ENCODE data around the gene PACC1. TPM values are rescaled to one million over a fixed set of nuclear protein-coding genes. Genes with fewer than 3 reads are reported as not detected.

The PACC1 gene
- polyA plus RNA-seq, 1 experiment = 10.6 TPM

DNA sequence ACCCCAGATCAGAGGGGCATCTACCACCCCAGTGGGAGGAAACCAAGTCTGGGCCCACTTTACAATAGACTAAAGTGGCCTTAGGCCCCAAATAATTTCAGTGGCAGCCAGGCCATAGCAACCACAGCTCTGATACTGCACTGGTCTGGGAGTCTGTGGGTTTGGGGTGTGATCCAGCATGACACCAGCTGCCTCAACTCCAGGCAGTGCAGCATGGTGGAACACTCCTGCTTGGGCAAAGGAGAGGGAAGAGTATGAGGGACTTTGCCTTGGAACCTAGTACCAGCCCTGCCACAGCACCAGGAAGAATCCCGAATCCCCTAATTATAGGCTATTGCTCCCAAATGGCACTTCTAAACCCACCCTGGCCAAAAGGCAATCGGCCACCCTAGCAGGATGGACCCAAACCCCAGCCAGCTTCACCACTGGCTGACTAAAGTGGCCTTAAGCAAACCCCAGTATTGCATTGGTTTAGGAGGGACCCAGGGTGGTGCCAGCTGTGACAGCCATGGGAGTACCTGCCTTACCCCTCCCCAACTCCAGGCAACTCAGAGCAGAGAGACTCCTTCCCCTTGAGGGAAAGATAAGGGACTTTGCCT lies 47.1 kb downstream of the PACC1 start:
- POLR2A ChIA-PET = no interaction called here
- Histone ChIP-seq H3K27me3 (ENCODE audit: control insufficient read depth, insufficient read depth, low read length) (no peaks in the 10 kb centered on the region), H3K4me3 (ENCODE audit: low read depth, low read length) (no peak overlapping the region), H3K27ac (ENCODE audit: low read depth, low read length) (no peak overlapping the region), H3K9me3 (ENCODE audit: control insufficient read depth, insufficient read depth, low read length) (no peaks in the 10 kb centered on the region)
- TF ChIP-seq, protein P1, sequence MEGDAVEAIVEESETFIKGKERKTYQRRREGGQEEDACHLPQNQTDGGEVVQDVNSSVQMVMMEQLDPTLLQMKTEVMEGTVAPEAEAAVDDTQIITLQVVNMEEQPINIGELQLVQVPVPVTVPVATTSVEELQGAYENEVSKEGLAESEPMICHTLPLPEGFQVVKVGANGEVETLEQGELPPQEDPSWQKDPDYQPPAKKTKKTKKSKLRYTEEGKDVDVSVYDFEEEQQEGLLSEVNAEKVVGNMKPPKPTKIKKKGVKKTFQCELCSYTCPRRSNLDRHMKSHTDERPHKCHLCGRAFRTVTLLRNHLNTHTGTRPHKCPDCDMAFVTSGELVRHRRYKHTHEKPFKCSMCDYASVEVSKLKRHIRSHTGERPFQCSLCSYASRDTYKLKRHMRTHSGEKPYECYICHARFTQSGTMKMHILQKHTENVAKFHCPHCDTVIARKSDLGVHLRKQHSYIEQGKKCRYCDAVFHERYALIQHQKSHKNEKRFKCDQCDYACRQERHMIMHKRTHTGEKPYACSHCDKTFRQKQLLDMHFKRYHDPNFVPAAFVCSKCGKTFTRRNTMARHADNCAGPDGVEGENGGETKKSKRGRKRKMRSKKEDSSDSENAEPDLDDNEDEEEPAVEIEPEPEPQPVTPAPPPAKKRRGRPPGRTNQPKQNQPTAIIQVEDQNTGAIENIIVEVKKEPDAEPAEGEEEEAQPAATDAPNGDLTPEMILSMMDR (IDR thresholded peaks at IDR 0.05; ENCODE audit: low read depth, low read length) = no peak
- CTCF ChIA-PET = interaction anchor here (0.8 to 7.2 kb wide), 13 partner anchors 9 to 687 kb away, joined by 3 to 226 read pairs (median 6); partner anchors contain the start of genes DTL and INTS7
- DNase-seq (ENCODE audit: low read depth, low spot score) = no peak

DNA sequence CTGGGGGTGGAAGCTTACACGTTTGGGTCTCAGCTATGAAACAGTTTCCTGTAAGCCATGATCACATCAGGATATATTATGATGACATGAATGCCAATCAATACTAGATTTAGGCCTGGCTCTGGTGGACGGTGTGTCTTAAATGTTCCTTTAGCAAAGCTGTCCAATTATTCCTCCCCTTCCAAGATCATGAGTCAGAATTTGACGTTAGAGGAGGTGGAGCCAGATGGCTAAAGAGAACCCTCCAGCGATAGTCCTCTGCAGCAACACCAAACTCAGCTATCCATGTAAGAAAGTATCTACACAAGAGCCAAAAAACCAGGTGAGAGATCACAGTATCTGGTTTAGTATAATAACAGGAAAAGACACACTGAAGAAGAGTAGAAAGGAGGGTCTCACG lies 47.8 kb downstream of the PACC1 start:
- no peaks in the 10 kb centered on the region for H3K27me3 ChIP-seq (ENCODE audit: control insufficient read depth, insufficient read depth, low read length)
- ChIA-PET CTCF (interaction anchor here (0.8 to 7.2 kb wide), 14 partner anchors 10 to 686 kb away, joined by 3 to 226 read pairs (median 6); partner anchors contain the start of genes DTL and INTS7), POLR2A (no interaction called here)
- H3K9me3 ChIP-seq (ENCODE audit: control insufficient read depth, insufficient read depth, low read length) = no peaks in the 10 kb centered on the region
- H3K4me3 ChIP-seq (ENCODE audit: low read depth, low read length) = no peak overlapping the region
- DNase-seq (ENCODE audit: low read depth, low spot score) = peak; percentile 3
- TF ChIP-seq, protein P1 (IDR thresholded peaks at IDR 0.05; ENCODE audit: low read depth, low read length) = no peak
- no peak overlapping the region for H3K27ac ChIP-seq (ENCODE audit: low read depth, low read length)

DNA sequence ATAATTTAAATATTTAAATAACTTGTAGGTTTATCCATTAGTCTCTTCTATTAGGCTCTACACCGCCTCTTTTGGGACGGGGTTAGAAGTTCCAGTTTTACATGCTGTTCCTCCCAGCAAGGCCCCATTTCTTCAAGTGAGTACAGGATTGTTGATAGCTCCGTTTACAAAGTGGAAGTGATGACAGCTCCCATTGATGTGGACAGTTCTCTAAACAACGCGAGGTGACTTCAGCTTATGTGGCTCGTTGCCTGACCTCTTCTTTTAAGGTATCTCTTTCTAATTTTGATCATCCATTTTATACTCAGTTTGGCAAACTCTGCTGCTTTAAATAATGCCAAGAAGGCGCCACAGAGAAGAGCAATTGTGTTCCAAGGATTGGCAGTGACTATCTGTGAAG lies 49.7 kb downstream of the PACC1 start:
- Histone ChIP-seq H3K9me3 (ENCODE audit: control insufficient read depth, insufficient read depth, low read length) (no peaks in the 10 kb centered on the region), H3K27ac (ENCODE audit: low read depth, low read length) (no peak overlapping the region), H3K4me3 (ENCODE audit: low read depth, low read length) (no peak overlapping the region), H3K27me3 (ENCODE audit: control insufficient read depth, insufficient read depth, low read length) (no peaks in the 10 kb centered on the region)
- POLR2A ChIA-PET = interaction anchor here (0.7 kb wide), 2 partner anchors 53 to 56 kb away, joined by 3 to 9 read pairs; no protein-coding TSS in a partner anchor
- CTCF ChIA-PET = interaction anchor here (0.6 to 7.2 kb wide), 7 partner anchors 74 to 684 kb away, joined by 3 to 226 read pairs (median 36); partner anchors contain the start of genes DTL and INTS7
- no peak for DNase-seq (ENCODE audit: low read depth, low spot score)
- TF ChIP-seq, protein P1 (IDR thresholded peaks at IDR 0.05; ENCODE audit: low read depth, low read length) = no peak

DNA sequence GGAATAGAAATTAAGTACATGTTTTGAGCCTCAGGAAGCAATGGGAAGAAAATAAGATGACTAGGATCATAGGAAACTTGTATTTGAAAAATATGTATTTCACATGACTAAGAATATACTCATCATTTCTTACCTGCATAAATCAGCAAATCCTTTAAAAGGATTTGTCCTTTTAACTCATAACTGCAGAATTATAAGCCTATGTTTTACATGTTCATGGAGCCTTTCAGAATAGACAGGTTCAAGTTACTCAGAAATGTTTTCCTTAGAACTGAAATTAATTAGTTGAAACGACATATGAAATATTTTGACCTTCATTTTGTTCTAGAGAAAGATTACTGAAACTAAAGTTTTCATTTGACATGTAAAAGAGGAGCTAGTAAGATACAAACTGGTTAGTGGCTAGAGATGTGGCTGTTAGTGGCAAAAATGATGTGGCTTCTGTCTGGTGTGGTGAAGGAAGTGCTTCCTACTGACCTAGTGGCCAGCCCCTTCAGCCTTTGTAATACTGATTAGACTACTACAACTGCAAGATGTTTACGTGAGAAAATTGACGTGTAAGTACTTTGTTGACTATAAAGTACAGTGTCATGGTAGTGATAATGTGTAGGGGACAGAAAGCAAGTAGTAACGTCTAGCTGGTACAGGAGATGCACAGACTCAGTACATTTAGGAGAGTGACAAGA lies 54.7 kb downstream of the PACC1 start:
- TF ChIP-seq, protein P1 (IDR thresholded peaks at IDR 0.05; ENCODE audit: low read depth, low read length) = no peak
- ChIA-PET POLR2A (no interaction called here), CTCF (interaction anchor here (1.2 to 4.3 kb wide), 4 partner anchors 96 to 325 kb away, joined by 3 to 42 read pairs (median 4); no protein-coding TSS in a partner anchor)
- no peak for DNase-seq (ENCODE audit: low read depth, low spot score)
- no peak overlapping the region for H3K27ac ChIP-seq (ENCODE audit: low read depth, low read length)
- H3K27me3 ChIP-seq (ENCODE audit: control insufficient read depth, insufficient read depth, low read length) = no peaks in the 10 kb centered on the region
- no peak overlapping the region for H3K4me3 ChIP-seq (ENCODE audit: low read depth, low read length)
- no peaks in the 10 kb centered on the region for H3K9me3 ChIP-seq (ENCODE audit: control insufficient read depth, insufficient read depth, low read length)
